Activated CD8-positive, alpha-beta T cell treated with anti-CD3 and anti-CD28 coated beads, Interleukin-2, amount 10 ng/mL, durations not matched to agents 7 days and 5 days (primary cell): ENCODE results near the gene SZT2. TPM values are rescaled to one million over a fixed set of nuclear protein-coding genes. Genes with fewer than 3 reads are reported as not detected.

Experiments used
- ATAC-seq: fragments of 150-1000 bp; cut with Tn5 transposase; one replicate; pipeline ENCODE4 v1.10.0; 2021; ENCODE audit warnings: moderate library complexity
- CTCF ChIA-PET: fragments of 350-600 bp; sonication (Branson Sonifier 250); formaldehyde crosslinking; loops from one replicate; lab custom pipeline; 2021; ENCODE audit warnings: antibody characterized with exemption; lab: Charles Lee
- POLR2A ChIA-PET: fragments of 350-600 bp; sonication (Branson Sonifier 250); formaldehyde crosslinking; loops from one replicate; lab custom pipeline; 2021; ENCODE audit warnings: antibody characterized with exemption; lab: Charles Lee
- DNase-seq: peaks from one replicate; pipeline ENCODE4 v3.0.0-alpha.2; 2020
- H3K27ac Mint-ChIP-seq: one replicate; pipeline ENCODE4 v1.8.0; 2021; ENCODE audit warnings: mild to moderate bottlenecking, mixed read lengths
- H3K27me3 Mint-ChIP-seq: one replicate; pipeline ENCODE4 v1.8.0; 2021; ENCODE audit warnings: low read depth, mixed read lengths
- H3K36me3 Mint-ChIP-seq: one replicate; pipeline ENCODE4 v1.8.0; 2021; ENCODE audit warnings: low read depth, mixed read lengths
- H3K4me1 Mint-ChIP-seq: one replicate; pipeline ENCODE4 v1.8.0; 2021; ENCODE audit warnings: low read depth, mixed read lengths
- H3K4me3 Mint-ChIP-seq: one replicate; pipeline ENCODE4 v1.8.0; 2021; ENCODE audit warnings: mild to moderate bottlenecking, mixed read lengths
- H3K9me3 Mint-ChIP-seq: one replicate; pipeline ENCODE4 v1.8.0; 2022; ENCODE audit warnings: mixed read lengths; ENCODE audit not compliant: insufficient read depth
- total RNA-seq, 2 experiments: library from RNA; stranded (reverse); gene quantifications; one replicate each; pipeline ENCODE4 v1.2.3, GENCODE V29; 2021

The SZT2 gene
- total RNA-seq, 2 experiments from 2014 or later = 57.2 to 58.3 TPM

DNA sequence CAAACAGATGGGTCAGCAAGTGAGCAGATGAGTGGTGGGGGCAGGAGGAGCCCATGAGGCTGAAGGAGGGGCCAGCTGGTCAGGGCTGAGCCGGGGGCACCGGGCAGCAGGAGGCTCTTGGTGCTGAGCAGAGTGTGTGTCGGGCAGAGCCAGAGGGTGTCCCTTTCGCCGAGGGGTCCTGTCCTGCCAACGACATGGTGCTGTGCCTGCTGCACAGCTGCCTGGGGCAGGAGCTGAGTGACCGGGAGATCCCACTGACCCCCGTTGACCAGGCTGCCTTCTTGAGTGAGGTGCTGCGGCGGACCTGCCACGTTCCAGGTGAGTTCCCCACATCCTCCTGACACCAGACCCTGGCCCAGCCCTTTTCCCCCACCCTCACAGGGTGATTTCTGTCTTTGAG lies 36.5 kb downstream of the SZT2 start:
- Mint-ChIP-seq H3K36me3 (peaks cover 55% of the 10 kb centered on the region), H3K4me1 (peaks cover 8% of the 10 kb centered on the region), H3K4me3 (no peak overlapping the region), H3K9me3 (no peaks in the 10 kb centered on the region), H3K27me3 (no peaks in the 10 kb centered on the region), H3K27ac (no peak overlapping the region)
- ATAC-seq (no peak), DNase-seq (no peak)
- ChIA-PET POLR2A (no interaction called here), CTCF (interaction anchor here (1.4 kb wide), 1 partner anchor 12 kb away, joined by 6 read pairs; no protein-coding TSS in a partner anchor)

DNA sequence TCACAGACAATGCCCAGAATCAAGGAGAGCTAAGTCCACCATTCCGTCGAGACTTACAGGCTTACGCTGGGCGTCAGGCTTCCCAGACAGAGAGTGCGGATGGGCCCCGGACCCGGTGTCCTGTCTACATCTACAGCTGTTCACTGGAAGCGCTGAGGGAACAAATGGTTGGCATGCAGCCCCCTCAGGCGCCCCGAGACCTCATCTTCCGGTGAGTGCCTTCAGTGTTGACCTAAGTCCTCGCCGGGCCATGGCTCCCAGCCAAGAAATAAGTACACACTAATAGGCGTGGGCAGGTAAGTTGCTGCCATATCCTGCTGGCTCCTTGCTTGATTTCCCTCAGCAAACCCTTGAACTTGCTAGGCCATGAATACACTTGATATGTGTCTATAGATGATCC lies 37.8 kb downstream of the SZT2 start:
- peaks cover 58% of the 10 kb centered on the region for H3K36me3 Mint-ChIP-seq
- DNase-seq (no peak), ATAC-seq (no peak)
- H3K4me1 Mint-ChIP-seq = peaks cover 8% of the 10 kb centered on the region
- ChIA-PET CTCF (interaction anchor here (1.1 kb wide), 1 partner anchor 13 kb away, joined by 3 read pairs; no protein-coding TSS in a partner anchor), POLR2A (interaction anchor here (0.5 kb wide), 1 partner anchor 14 kb away, joined by 3 read pairs; no protein-coding TSS in a partner anchor)
- no peaks in the 10 kb centered on the region for H3K27me3 Mint-ChIP-seq
- H3K27ac Mint-ChIP-seq = no peak overlapping the region
- no peaks in the 10 kb centered on the region for H3K9me3 Mint-ChIP-seq
- no peak overlapping the region for H3K4me3 Mint-ChIP-seq

DNA sequence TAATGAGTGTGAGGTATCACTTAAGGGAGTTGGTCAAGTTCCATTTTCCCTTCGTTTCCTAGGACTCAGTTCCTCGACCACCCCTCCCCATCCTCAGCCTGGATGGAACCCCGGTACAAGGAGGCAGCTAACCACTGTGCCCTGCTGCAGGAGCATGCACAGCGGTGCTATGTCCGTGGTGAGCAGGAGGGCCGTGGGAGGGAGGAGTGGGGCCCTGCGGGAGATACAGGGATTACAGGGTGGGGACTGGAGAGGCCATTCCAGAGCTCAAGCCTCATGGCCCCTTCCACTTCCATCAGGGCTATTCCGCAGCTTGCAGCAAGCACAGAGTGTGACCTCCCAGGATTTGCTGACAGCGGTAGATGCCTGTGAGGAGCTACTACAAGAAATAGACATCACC lies 38.2 kb downstream of the SZT2 start:
- ChIA-PET CTCF (interaction anchor here (1.1 kb wide), 1 partner anchor 13 kb away, joined by 3 read pairs; no protein-coding TSS in a partner anchor), POLR2A (no interaction called here)
- no peak for DNase-seq
- Mint-ChIP-seq H3K9me3 (no peaks in the 10 kb centered on the region), H3K4me1 (peaks cover 7% of the 10 kb centered on the region), H3K4me3 (no peak overlapping the region), H3K36me3 (peaks cover 54% of the 10 kb centered on the region), H3K27me3 (no peaks in the 10 kb centered on the region), H3K27ac (no peak overlapping the region)
- no peak for ATAC-seq

DNA sequence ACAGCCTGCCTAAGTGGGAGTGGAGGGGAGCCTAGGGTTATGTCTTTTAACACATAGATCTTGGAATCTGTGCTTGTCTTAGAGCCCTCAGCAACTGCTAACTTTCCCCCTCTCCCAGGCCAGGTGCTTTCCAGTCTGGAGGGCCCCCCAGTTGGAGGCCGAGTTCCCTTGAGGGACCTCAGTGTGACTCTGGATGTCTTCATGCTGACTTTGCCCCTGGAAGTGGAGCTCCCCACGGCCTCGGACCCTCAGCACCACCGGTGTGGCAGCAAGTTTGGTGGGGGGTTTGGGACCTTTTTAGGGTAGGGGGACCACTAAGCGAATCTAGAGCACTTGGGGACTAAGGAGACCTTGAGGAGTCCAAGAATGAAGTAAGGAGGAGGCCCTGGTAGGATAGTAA lies 41.1 kb downstream of the SZT2 start:
- no peaks in the 10 kb centered on the region for H3K4me1 Mint-ChIP-seq
- CTCF ChIA-PET = no interaction called here
- POLR2A ChIA-PET = no interaction called here
- no peak overlapping the region for H3K27ac Mint-ChIP-seq
- H3K36me3 Mint-ChIP-seq = peaks cover 50% of the 10 kb centered on the region
- DNase-seq = no peak
- H3K4me3 Mint-ChIP-seq = no peak overlapping the region
- no peaks in the 10 kb centered on the region for H3K27me3 Mint-ChIP-seq
- no peaks in the 10 kb centered on the region for H3K9me3 Mint-ChIP-seq
- no peak for ATAC-seq

DNA sequence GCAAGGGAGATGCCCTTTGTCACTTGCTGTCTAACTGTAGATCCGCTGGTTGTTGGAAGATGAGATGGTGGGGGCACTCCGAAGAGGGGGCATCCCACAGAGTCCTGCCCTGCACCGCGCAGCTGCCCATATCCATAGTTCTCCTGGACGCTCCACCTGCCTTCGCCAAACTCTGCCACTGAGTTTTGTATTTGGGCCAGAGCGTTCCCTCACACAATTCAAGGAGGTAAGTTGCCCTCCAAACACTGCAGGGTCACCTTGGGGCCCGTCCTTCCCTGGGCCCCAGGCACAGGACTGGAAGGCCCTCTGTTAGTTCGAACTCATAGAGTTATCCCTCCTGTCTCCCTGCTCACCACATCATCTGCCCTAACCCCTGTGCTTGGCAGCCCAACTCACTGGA lies 42.0 kb downstream of the SZT2 start:
- DNase-seq (no peak), ATAC-seq (no peak)
- H3K9me3 Mint-ChIP-seq = no peaks in the 10 kb centered on the region
- no peaks in the 10 kb centered on the region for H3K4me1 Mint-ChIP-seq
- H3K27me3 Mint-ChIP-seq = no peaks in the 10 kb centered on the region
- no peak overlapping the region for H3K27ac Mint-ChIP-seq
- H3K4me3 Mint-ChIP-seq = no peak overlapping the region
- peaks cover 52% of the 10 kb centered on the region for H3K36me3 Mint-ChIP-seq
- POLR2A ChIA-PET = no interaction called here
- CTCF ChIA-PET = no interaction called here

DNA sequence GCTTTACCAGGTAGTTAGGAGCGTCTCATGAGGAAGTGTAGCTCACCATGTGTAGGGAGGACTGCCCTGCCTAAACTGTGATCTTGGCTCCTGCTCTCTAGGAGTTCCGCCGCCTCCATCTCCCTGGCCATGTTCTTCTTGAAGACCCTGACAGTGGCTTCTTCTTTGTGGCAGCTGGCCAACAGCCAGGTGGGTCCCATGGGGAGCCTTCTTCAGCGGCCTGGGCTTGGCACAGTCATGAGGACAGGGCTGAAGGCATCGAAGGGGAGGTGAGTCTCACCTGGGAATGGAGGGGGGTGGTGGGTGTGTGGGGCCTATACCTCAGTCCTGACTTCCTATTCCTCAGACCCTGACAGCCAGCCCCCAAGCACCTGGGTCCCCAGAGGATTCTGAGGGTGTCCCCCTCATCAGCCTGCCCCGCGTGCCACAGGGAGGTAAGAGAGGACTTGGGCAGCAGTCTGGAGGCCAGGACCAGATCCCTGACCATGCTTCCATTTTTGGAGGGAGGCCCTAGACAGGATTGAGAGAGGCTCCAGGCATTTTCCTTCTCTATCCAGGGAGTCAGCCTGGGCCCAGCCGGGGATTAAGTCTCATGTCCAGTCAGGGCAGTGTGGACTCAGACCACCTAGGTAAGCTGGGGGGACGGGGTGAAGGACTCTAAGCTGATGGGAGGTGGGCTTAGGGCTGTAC lies 42.6 kb downstream of the SZT2 start:
- ChIA-PET CTCF (no interaction called here), POLR2A (no interaction called here)
- ATAC-seq (no peak), DNase-seq (no peak)
- H3K9me3 Mint-ChIP-seq = no peaks in the 10 kb centered on the region
- no peak overlapping the region for H3K27ac Mint-ChIP-seq
- H3K27me3 Mint-ChIP-seq = no peaks in the 10 kb centered on the region
- H3K4me3 Mint-ChIP-seq = no peak overlapping the region
- peaks cover 46% of the 10 kb centered on the region for H3K36me3 Mint-ChIP-seq
- no peaks in the 10 kb centered on the region for H3K4me1 Mint-ChIP-seq

DNA sequence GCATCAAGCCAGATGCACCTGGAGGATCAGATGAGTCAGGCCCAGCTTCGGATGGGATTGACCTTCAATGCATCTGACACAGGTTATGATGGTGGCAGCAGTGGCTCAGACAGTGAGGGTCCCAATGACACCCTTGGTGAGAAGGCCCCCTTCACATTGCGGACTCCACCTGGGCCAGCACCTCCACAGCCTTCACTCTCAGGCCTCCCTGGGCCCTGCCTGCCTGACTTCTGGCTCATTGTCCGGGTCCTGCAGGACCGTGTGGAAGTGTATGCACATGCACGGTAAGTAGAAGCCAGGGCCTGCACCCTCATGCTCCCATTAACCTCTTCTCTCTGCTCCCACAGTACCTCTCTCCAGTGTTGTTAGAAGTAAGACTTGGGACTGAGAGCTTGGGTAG lies 43.2 kb downstream of the SZT2 start:
- no peak overlapping the region for H3K27ac Mint-ChIP-seq
- ChIA-PET POLR2A (no interaction called here), CTCF (no interaction called here)
- ATAC-seq (no peak), DNase-seq (no peak)
- H3K4me3 Mint-ChIP-seq = no peak overlapping the region
- H3K36me3 Mint-ChIP-seq = peaks cover 42% of the 10 kb centered on the region
- H3K27me3 Mint-ChIP-seq = no peaks in the 10 kb centered on the region
- no peaks in the 10 kb centered on the region for H3K4me1 Mint-ChIP-seq
- H3K9me3 Mint-ChIP-seq = no peaks in the 10 kb centered on the region

DNA sequence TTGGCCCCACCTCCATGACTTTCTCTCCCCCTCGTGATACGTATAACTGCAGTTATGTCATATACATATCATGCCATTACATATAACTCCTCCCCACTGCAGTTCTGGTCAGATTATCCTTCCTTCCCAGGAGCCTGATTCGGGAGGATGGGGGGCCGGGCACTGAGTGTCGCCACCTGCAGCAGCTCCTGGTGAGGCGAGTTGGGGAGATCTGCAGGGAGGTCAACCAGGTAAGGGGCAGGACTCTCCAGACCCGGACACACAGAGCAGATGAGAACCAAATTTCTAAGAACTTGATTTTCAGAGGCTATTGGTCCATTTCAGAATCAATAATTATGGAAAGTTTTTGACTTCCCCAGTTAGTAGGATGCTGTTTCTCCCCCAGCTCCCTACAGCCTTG lies 44.6 kb downstream of the SZT2 start:
- ATAC-seq (no peak), DNase-seq (no peak)
- ChIA-PET POLR2A (no interaction called here), CTCF (interaction anchor here (0.9 kb wide), 1 partner anchor 207 kb away, joined by 3 read pairs; no protein-coding TSS in a partner anchor)
- H3K9me3 Mint-ChIP-seq = no peaks in the 10 kb centered on the region
- H3K4me3 Mint-ChIP-seq = no peak overlapping the region
- no peaks in the 10 kb centered on the region for H3K27me3 Mint-ChIP-seq
- H3K36me3 Mint-ChIP-seq = peaks cover 38% of the 10 kb centered on the region
- H3K27ac Mint-ChIP-seq = no peak overlapping the region
- H3K4me1 Mint-ChIP-seq = no peaks in the 10 kb centered on the region

DNA sequence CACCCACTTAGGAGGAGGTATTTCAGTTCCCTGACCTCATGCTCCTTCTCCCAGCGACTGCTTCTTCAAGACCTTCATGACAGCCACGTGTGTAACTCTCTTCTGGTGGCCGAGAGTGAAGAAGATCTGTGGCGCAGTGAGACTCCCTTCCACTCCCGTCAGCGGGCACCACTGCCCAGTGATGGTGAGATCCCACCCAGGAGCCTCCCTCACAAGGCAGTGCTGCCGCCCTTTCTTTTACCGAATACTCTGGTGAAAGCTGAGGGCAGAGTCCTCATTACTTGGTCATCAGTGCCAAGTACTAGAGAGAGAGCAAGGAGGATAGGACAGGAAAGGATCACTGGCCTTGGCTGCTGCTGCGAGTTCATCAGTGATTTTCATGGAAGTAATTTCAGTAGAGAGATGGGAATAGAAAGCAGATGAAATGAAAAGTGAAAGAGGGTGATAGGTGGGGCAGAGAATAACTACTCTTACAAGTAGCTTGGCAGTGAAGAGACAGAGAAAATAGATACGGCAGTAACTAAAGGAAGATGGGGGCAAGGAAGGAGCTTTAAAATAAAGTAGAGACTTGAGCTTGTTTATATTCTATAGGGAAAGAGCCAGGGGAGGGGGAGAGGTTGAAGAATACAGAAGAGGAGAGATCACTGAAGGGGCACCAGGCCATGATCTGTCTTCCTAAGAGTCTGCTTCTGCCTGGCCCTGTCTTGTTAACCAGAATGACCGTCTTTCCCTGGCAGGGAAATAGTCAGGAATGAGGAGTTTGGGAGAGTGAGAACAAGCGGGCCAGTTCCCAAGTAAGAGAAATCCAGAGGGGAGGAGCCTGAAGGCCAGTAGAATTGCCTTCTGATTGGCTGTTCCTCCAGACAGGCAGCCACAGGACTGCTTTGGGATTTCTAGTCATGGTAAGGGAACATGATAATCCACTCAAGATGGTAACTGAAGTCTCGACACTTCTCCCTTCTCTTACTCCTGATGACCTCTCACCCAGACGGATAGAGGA lies 45.7 kb downstream of the SZT2 start:
- Mint-ChIP-seq H3K36me3 (peaks cover 36% of the 10 kb centered on the region), H3K27me3 (no peaks in the 10 kb centered on the region), H3K4me3 (no peak overlapping the region), H3K9me3 (no peaks in the 10 kb centered on the region), H3K27ac (no peak overlapping the region), H3K4me1 (no peaks in the 10 kb centered on the region)
- POLR2A ChIA-PET = no interaction called here
- DNase-seq (no peak), ATAC-seq (no peak)
- CTCF ChIA-PET = interaction anchor here (1.4 kb wide), 1 partner anchor 94 kb away, joined by 4 read pairs; no protein-coding TSS in a partner anchor

DNA sequence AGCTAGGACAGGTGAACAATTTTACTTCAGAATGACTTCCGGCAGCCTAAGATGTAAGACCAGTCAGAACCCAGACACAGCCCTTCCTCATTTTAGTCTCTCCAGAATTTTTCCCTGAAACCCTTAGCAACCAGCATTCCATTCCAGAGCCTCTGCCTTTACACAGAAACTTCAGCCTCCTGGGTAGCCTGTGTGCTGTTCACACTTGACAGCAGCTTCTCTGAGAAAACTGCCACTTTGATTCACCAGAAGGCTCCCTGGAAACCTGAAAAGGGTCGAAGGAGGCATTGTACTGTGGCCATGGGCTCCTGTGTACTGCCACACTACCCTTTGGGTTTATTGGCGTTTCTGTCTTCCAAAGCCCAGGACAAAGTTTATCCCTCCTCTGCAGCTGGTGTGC lies 46.7 kb downstream of the SZT2 start:
- CTCF ChIA-PET = interaction anchor here (1.4 kb wide), 1 partner anchor 93 kb away, joined by 4 read pairs; no protein-coding TSS in a partner anchor
- DNase-seq = no peak
- no peak overlapping the region for H3K4me3 Mint-ChIP-seq
- ATAC-seq = no peak
- H3K27ac Mint-ChIP-seq = no peak overlapping the region
- no peaks in the 10 kb centered on the region for H3K4me1 Mint-ChIP-seq
- H3K36me3 Mint-ChIP-seq = peaks cover 30% of the 10 kb centered on the region
- POLR2A ChIA-PET = no interaction called here
- H3K9me3 Mint-ChIP-seq = no peaks in the 10 kb centered on the region
- no peaks in the 10 kb centered on the region for H3K27me3 Mint-ChIP-seq

DNA sequence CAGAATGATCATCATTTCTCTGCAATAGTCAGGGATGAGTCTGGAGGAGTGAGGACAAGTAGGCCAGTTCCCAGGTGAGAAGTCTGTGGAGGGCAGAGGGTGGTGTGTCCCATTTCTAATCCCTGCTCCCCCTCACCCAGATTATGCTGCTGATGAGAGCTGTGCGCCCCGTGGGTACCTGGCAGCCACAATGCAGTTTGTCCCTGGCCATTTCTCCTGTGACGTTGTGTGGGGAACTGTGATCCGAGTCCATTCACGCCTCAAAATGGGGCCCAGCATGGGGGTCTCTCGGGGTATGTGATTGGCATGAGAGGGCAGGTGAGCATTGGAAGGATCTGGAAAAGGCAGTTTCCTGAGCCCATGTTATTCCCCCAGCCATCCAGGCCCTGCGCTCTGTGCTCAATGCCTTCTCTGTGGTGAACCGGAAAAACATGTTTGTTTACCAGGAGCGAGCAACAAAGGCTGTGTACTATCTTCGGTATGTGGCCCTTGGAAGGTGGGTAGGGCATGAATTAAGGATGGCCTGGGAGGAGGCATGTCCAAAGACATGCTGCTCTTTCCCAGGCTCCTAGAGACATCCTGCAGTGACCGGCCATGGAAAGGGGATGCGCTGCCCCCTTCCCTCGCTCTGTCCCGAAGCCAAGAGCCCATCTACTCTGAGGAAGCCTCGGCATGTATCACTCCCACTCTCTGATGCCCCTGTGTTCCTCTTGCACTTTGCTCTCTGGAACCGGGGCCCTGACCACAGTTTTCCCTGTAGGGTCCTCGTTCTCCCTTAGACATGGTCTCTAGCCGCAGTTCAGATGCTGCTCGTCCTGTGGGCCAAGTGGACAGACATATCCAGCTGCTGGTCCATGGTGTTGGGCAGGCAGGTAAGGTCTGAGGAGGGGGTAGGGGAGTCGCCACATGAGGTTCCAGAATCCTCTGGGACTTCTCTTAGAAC lies 47.6 kb downstream of the SZT2 start:
- POLR2A ChIA-PET = no interaction called here
- CTCF ChIA-PET = no interaction called here
- Mint-ChIP-seq H3K4me1 (no peaks in the 10 kb centered on the region), H3K4me3 (no peak overlapping the region), H3K27ac (no peak overlapping the region), H3K36me3 (peaks cover 23% of the 10 kb centered on the region), H3K9me3 (no peaks in the 10 kb centered on the region), H3K27me3 (no peaks in the 10 kb centered on the region)
- ATAC-seq = no peak
- no peak for DNase-seq
